DMS153 treated with DMSO at 0.1 percent for 48 hours (cell line): Measurements from ENCODE around the gene MAPRE3.

Experiments
- DNase-seq: peaks from one replicate; lab custom pipeline; 2025; ENCODE audit not compliant: unreplicated experiment; lab: John Stamatoyannopoulos, UW

Gene MAPRE3

GRCh38 chr2:27038631-27039339 is 68.3 kb downstream of the MAPRE3 start:
- no peak for DNase-seq

GRCh38 chr2:27039426-27039825 is 69.0 kb downstream of the MAPRE3 start:
- DNase-seq: no peak

- no peak for DNase-seq
Observed at GRCh38 chr2:27039871-27040270, 69.4 kb downstream of the MAPRE3 start.

GRCh38 chr2:27040282-27040681 is 69.8 kb downstream of the MAPRE3 start:
- DNase-seq: no peak

- no peak for DNase-seq
Observed at GRCh38 chr2:27041752-27042151, 71.3 kb downstream of the MAPRE3 start.

- DNase-seq: no peak
Observed at GRCh38 chr2:27042159-27042661, 71.8 kb downstream of the MAPRE3 start.

GRCh38 chr2:27042985-27043634 is 72.7 kb downstream of the MAPRE3 start:
- DNase-seq: no peak

- DNase-seq: no peak
Observed at GRCh38 chr2:27049422-27050280, 79.2 kb downstream of the MAPRE3 start.

GRCh38 chr2:27050281-27050995 is 80.0 kb downstream of the MAPRE3 start:
- DNase-seq: peak; percentile 87

- DNase-seq: peak; percentile 87
Observed at GRCh38 chr2:27050996-27051901, 80.8 kb downstream of the MAPRE3 start, which contains the start of gene AGBL5. TSS of gene AGBL5 (plus strand) at chr2:27051668. CDS start at chr2:27052959, 1,291 bp downstream.

- DNase-seq: no peak
Observed at GRCh38 chr2:27051902-27052645, 81.6 kb downstream of the MAPRE3 start.

GRCh38 chr2:27053321-27053720 is 82.9 kb downstream of the MAPRE3 start:
- DNase-seq: no peak

GRCh38 chr2:27053776-27054175 is 83.3 kb downstream of the MAPRE3 start:
- DNase-seq: no peak

- DNase-seq: no peak
Observed at GRCh38 chr2:27054721-27055120, 84.3 kb downstream of the MAPRE3 start.

- no peak for DNase-seq
Observed at GRCh38 chr2:27057184-27057583, 86.7 kb downstream of the MAPRE3 start.

- no peak for DNase-seq
Observed at GRCh38 chr2:27058210-27058609, 87.8 kb downstream of the MAPRE3 start.

- no peak for DNase-seq
Observed at GRCh38 chr2:27059141-27059820, 88.8 kb downstream of the MAPRE3 start.

GRCh38 chr2:27060323-27060722 is 89.9 kb downstream of the MAPRE3 start:
- DNase-seq: no peak

GRCh38 chr2:27065128-27065527 is 94.7 kb downstream of the MAPRE3 start:
- no peak for DNase-seq
